Left lung (tissue), 10 donors: Measurements from ENCODE around the gene HSD17B14. TPM values are rescaled to one million over a fixed set of nuclear protein-coding genes. Genes with fewer than 3 reads are reported as not detected.
A peak's percentile ranks its signal among the peaks of the same experiment; 100 is the strongest.
"Not testable (repeated sequence)": the region's sequence is repeated elsewhere in the genome, so short reads cannot be mapped to it uniquely, and the experiment has no call there.

Source experiments
- ATAC-seq: fragments of 200-7000 bp; cut with Tn5 transposase; one replicate; pipeline ENCODE4 v1.9.1; 2020; ENCODE audit warnings: moderate library complexity
- DNase-seq, 4 donors: peaks; one replicate each; pipeline ENCODE4 v3.0.0-alpha.2; 2013 to 2020
- H3K27ac ChIP-seq, 2 donors: fragments of 200-600 bp; sonication (generic) in 1 of 2; one replicate each; pipeline versions ENCODE4 v1.5.0 to v1.8.0; 2020 to 2021
- H3K27me3 ChIP-seq, 2 donors: fragments of 200-600 bp; sonication (generic) in 1 of 2; one replicate each; pipeline versions ENCODE4 v1.5.0 to v1.8.0; 2020 to 2021
- H3K36me3 ChIP-seq, 2 donors: fragments of 200-600 bp; sonication (generic) in 1 of 2; one replicate each; pipeline versions ENCODE4 v1.5.0 to v1.8.0; 2020 to 2021
- H3K4me1 ChIP-seq, 2 donors: fragments of 200-600 bp; one replicate each; pipeline ENCODE4 v1.8.0; 2021
- H3K4me3 ChIP-seq, 2 donors: fragments of 200-600 bp; sonication (generic) in 1 of 2; one replicate each; pipeline versions ENCODE4 v1.5.0 to v1.8.0; 2020 to 2021; ENCODE audit warnings: mild to moderate bottlenecking in 1 of 2
- H3K9me3 ChIP-seq, 2 donors: fragments of 200-600 bp; sonication (generic) in 1 of 2; one replicate each; pipeline versions ENCODE4 v1.5.0 to v1.8.0; 2020 to 2021
- intact Hi-C, 2 donors: fragments of 100-400 bp; cut with DNase I; formaldehyde crosslinking; loops; one replicate each; pipeline versions ENCODE4 v1.11.2 to v1.14.2; 2022
- polyA plus RNA-seq, 6 donors: library from polyadenylated mRNA; unstranded; fragments of 120-200 nt; gene quantifications; one replicate each; pipeline ENCODE4 v1.2.1, GENCODE V29; 2013; ENCODE audit not compliant: insufficient read length in 6 of 6
- total RNA-seq, 2 donors: library from RNA; stranded (reverse); fragmentation: NEBNext Ultra II Directional; extraction: Animal tissue kit (Norgen Biotek cat#: 25700); gene quantifications; one replicate each; pipeline ENCODE4 v1.2.1, GENCODE V29; 2021
- TF ChIP-seq, protein P1 (sequence below), 2 donors: fragments of 200-600 bp; sonication (generic) in 1 of 2; IDR thresholded peaks; one replicate each; pipeline versions ENCODE4 v1.5.0 to v1.8.0; 2021; ENCODE audit warnings: antibody characterized with exemption in 2 of 2
- donor health status: DM: no; HTN: yes; CAD: no.
- donor health status: DM: no; HTN: no; CAD: no.

Gene HSD17B14
- total and polyA plus RNA-seq, 8 donors, result 6.7 to 20.3 (median 9.3) TPM

GRCh38 chr19:48796298-48797083 is 39.8 kb downstream of the HSD17B14 start:
- Histone ChIP-seq H3K27ac (peak overlapping the region; percentile 63 to 67), H3K27me3 (no peaks in the 10 kb centered on the region), H3K36me3 (peaks cover 0 to 9% of the 10 kb centered on the region in 2 donors), H3K9me3 (no peaks in the 10 kb centered on the region), H3K4me3 (no peak overlapping the region), H3K4me1 (peaks cover 0 to 8% of the 10 kb centered on the region in 2 donors)
- intact Hi-C loops, result loop anchor here in 1 of 2 donors (10.0 kb wide), 1 partner anchor 48 kb away; no protein-coding TSS in a partner anchor
- no peak for DNase-seq
- no peak for ATAC-seq
- TF ChIP-seq, protein P1, sequence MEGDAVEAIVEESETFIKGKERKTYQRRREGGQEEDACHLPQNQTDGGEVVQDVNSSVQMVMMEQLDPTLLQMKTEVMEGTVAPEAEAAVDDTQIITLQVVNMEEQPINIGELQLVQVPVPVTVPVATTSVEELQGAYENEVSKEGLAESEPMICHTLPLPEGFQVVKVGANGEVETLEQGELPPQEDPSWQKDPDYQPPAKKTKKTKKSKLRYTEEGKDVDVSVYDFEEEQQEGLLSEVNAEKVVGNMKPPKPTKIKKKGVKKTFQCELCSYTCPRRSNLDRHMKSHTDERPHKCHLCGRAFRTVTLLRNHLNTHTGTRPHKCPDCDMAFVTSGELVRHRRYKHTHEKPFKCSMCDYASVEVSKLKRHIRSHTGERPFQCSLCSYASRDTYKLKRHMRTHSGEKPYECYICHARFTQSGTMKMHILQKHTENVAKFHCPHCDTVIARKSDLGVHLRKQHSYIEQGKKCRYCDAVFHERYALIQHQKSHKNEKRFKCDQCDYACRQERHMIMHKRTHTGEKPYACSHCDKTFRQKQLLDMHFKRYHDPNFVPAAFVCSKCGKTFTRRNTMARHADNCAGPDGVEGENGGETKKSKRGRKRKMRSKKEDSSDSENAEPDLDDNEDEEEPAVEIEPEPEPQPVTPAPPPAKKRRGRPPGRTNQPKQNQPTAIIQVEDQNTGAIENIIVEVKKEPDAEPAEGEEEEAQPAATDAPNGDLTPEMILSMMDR (IDR thresholded peaks at IDR 0.05), result no peak

DNA sequence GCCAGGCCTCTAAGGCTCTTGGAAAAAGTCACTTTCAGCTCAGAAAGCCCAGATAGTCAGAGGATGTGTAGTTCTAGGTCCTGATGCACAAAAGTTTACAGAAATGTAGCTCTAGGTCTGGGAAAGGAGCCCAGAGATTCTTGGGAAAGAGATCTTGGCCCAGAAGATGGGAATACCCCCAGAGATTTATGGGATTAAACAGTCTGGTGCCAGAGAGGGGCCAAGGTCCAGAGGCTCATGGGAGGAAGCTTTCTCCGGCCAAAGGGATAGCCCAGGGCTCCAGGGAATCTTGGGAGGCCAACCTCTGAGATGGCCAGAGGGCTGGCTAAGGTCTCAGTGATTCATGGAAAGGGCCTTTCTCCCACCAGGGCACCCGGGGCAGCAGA is 40.6 kb downstream of the HSD17B14 start:
- H3K36me3 ChIP-seq, result peaks cover 0 to 9% of the 10 kb centered on the region in 2 donors
- H3K27ac ChIP-seq, result peak overlapping the region; percentile 63 to 67
- DNase-seq (no peak), ATAC-seq (peak; percentile 22)
- H3K9me3 ChIP-seq, result no peaks in the 10 kb centered on the region
- no peak overlapping the region for H3K4me3 ChIP-seq
- TF ChIP-seq, protein P1 (IDR thresholded peaks at IDR 0.05), result no peak
- H3K27me3 ChIP-seq, result no peaks in the 10 kb centered on the region
- H3K4me1 ChIP-seq, result peaks cover 0 to 8% of the 10 kb centered on the region in 2 donors
- intact Hi-C loops, result loop anchor here in 1 of 2 donors (10.0 kb wide), 1 partner anchor 49 kb away; no protein-coding TSS in a partner anchor

DNA sequence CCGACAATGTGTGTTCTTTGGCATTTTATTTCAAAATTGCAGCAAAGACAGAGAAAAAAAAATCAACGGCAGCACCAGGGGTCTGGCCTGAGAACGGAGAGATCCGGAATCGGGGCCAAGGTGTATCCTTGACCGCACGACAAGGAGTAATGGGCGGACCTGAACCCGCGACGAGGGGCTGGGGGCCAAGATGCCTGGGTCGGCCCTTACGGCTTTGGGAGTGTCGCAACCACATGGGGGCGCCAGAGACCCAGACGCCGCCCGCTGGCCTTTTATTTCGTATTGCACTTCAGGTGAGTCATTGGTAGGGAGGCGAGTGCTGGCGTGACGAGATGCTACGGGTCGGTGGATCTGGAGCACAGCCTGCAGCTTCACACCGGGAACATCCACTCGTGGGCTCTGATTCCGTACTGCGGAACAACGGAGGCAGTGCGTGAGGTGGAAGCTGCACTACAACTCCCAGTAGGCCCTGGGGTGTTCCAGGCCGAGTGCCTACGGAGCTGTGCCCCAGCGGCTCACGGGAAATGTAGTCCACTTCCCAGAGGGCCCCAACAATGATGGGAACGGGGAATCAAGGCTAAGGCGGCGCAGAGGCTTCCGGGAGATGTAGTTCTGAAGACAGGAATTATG is 41.1 kb downstream of the HSD17B14 start:
- intact Hi-C loops, result loop anchor here in 1 of 2 donors (10.0 kb wide), 1 partner anchor 50 kb away; no protein-coding TSS in a partner anchor
- peak overlapping the region; percentile 28 to 51 for H3K4me3 ChIP-seq
- no peaks in the 10 kb centered on the region for H3K27me3 ChIP-seq
- H3K27ac ChIP-seq, result peak overlapping the region; percentile 63 to 67
- H3K9me3 ChIP-seq, result no peaks in the 10 kb centered on the region
- DNase-seq, result peak; percentile 92 to 96 (median 94)
- H3K36me3 ChIP-seq, result peaks cover 0 to 9% of the 10 kb centered on the region in 2 donors
- ATAC-seq, result peak; percentile 99
- TF ChIP-seq, protein P1 (IDR thresholded peaks at IDR 0.05), result peak; percentile 84 to 94
- H3K4me1 ChIP-seq, result peaks cover 0 to 8% of the 10 kb centered on the region in 2 donors

GRCh38 chr19:48794291-48794690 is 42.0 kb downstream of the HSD17B14 start:
- H3K9me3 ChIP-seq, result no peaks in the 10 kb centered on the region
- H3K36me3 ChIP-seq, result peaks cover 0 to under 1% of the 10 kb centered on the region in 2 donors
- no peak overlapping the region for H3K27ac ChIP-seq
- no peaks in the 10 kb centered on the region for H3K27me3 ChIP-seq
- no peak overlapping the region for H3K4me3 ChIP-seq
- TF ChIP-seq, protein P1 (IDR thresholded peaks at IDR 0.05), result no peak
- H3K4me1 ChIP-seq, result peaks cover 0 to 8% of the 10 kb centered on the region in 2 donors
- DNase-seq, result no peak
- ATAC-seq, result no peak
- intact Hi-C loops, result loop anchor here (5.0 to 10.0 kb wide), 2 partner anchors 43 to 51 kb away; partner anchors contain the start of gene HSD17B14 (in 1 of the 2)

- TF ChIP-seq, protein P1 (IDR thresholded peaks at IDR 0.05), result no peak
- no peaks in the 10 kb centered on the region for H3K9me3 ChIP-seq
- DNase-seq (no peak), ATAC-seq (no peak)
- H3K36me3 ChIP-seq, result no peaks in the 10 kb centered on the region
- no peak overlapping the region for H3K27ac ChIP-seq
- H3K4me1 ChIP-seq, result peaks cover 0 to 8% of the 10 kb centered on the region in 2 donors
- no peak overlapping the region for H3K4me3 ChIP-seq
- intact Hi-C loops, result loop anchor here (5.0 to 10.0 kb wide), 2 partner anchors 44 to 52 kb away; partner anchors contain the start of gene HSD17B14 (in 1 of the 2)
- no peaks in the 10 kb centered on the region for H3K27me3 ChIP-seq
Measured at GRCh38 chr19:48793271-48793670, 43.0 kb downstream of the HSD17B14 start.

DNA sequence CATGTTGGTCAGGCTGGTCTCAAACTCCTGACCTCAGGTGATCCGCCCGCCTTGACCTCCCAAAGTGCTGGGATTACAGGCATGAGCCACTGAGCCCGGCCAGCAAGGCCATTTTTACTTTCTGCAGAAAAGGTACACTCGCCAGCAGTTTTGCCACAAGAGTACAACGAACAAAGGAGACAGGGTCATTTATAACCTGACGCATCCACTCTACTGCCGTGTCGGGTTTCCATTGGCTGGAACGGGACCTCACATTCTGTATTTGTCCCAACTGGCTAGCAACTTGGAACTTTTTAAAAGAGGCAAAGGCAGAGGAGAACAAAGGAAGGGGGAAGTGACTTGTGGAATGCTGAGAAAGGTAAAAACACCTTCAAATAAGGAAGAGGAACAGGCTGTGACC is 49.0 kb downstream of the HSD17B14 start:
- H3K27me3 ChIP-seq, DNase-seq, ATAC-seq, intact Hi-C loops, H3K4me1 ChIP-seq, H3K9me3 ChIP-seq, H3K36me3 ChIP-seq, H3K4me3 ChIP-seq, H3K27ac ChIP-seq: not testable (repeated sequence)

DNA sequence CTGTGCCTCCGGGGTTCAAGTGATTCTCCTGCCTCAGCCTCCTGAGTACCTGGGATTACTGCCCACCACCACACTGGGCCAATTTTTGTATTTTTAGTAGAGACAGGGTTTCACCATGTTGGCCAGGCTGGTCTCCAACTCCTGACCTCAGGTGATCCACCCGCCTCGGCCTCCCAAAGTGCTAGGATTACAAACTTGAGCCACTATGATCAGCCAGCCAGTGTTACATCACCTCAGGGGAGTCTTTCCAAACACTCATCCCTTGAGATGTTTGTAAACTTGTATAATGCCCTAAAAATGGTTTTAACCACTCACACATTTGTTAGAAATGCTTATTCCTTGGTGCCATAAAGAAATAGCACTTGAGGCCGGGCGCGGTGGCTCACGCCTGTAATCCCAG is 49.9 kb downstream of the HSD17B14 start:
- intact Hi-C loops, H3K9me3 ChIP-seq, H3K36me3 ChIP-seq, H3K4me3 ChIP-seq, H3K27ac ChIP-seq, ATAC-seq, H3K27me3 ChIP-seq: not testable (repeated sequence)
- peak in 1 of 4 donors; percentile 20 for DNase-seq
- peaks cover 0 to 11% of the 10 kb centered on the region in 2 donors for H3K4me1 ChIP-seq
